B cell (primary cell): Measurements from ENCODE around the gene KCTD7. TPM values are rescaled to one million over a fixed set of nuclear protein-coding genes. Genes with fewer than 3 reads are reported as not detected.

Experiments
- ATAC-seq: fragments of 200-7000 bp; cut with Tn5 transposase; one replicate; pipeline ENCODE4 v1.10.0; 2021; ENCODE audit warnings: low read depth, mild to moderate bottlenecking, moderate number of reproducible peaks, moderate library complexity
- CTCF ChIA-PET: fragments of 350-600 bp; sonication (Branson Sonifier 250); formaldehyde crosslinking; loops from one replicate; lab custom pipeline; 2021; ENCODE audit warnings: antibody characterized with exemption, inconsistent platforms; lab: Charles Lee
- POLR2A ChIA-PET: fragments of 350-600 bp; sonication (Branson Sonifier 250); formaldehyde crosslinking; loops from one replicate; lab custom pipeline; 2021; ENCODE audit warnings: antibody characterized with exemption; lab: Charles Lee
- DNase-seq: peaks from one replicate; pipeline ENCODE4 v3.0.0; 2013
- H2AFZ ChIP-seq: 2 replicates; pipeline ENCODE4 v1.6.1; 2012; ENCODE audit warnings: mild to moderate bottlenecking, low read depth, low read length; ENCODE audit not compliant: insufficient read depth, poor library complexity, severe bottlenecking
- H3K27ac ChIP-seq, 2 donors: 1 replicate in 1 of 2; 2 replicates in 1 of 2; pipeline ENCODE4 v1.5.1; 2012 to 2013; ENCODE audit warnings: low read length in 2 of 2, mild to moderate bottlenecking in 2 of 2, moderate library complexity in 1 of 2
- H3K27me3 ChIP-seq, 4 experiments: fragments of 200-600 bp in 1 of 4; sonication (generic) in 1 of 4; replicated peaks in 1 of 4; 1 replicate in 2 of 4; 2 replicates in 2 of 4; pipeline versions ENCODE4 v1.6.1 to v1.7.0; 2013 to 2016; ENCODE audit warnings: low read length in 3 of 4, mild to moderate bottlenecking in 2 of 4, mixed read lengths in 1 of 4, moderate library complexity in 1 of 4; ENCODE audit not compliant: insufficient read depth in 4 of 4, control insufficient read depth in 3 of 4; ENCODE audit errors: control extremely low read depth in 1 of 4
- H3K36me3 ChIP-seq, 2 experiments: replicated peaks in 1 of 2; 1 replicate in 1 of 2; 2 replicates in 1 of 2; pipeline versions ENCODE4 v1.6.1 to v1.7.1; 2013; ENCODE audit warnings: low read length in 1 of 2; ENCODE audit not compliant: insufficient read depth in 2 of 2, control insufficient read depth in 1 of 2; ENCODE audit errors: control extremely low read depth in 1 of 2, extremely low read depth in 1 of 2
- H3K4me1 ChIP-seq, 2 donors: fragments of 200-600 bp in 1 of 2; sonication (generic) in 1 of 2; 1 replicate in 1 of 2; 2 replicates in 1 of 2; pipeline versions ENCODE4 v1.5.1 to v1.6.1; 2013 to 2017; ENCODE audit warnings: low read length in 2 of 2; ENCODE audit not compliant: control insufficient read depth in 2 of 2, insufficient read depth in 2 of 2
- H3K4me2 ChIP-seq: replicated peaks from 2 replicates; pipeline ENCODE3; 2012; ENCODE audit warnings: mild to moderate bottlenecking, low read depth, low read length; ENCODE audit not compliant: poor library complexity, severe bottlenecking
- H3K4me3 ChIP-seq, 5 experiments: fragments of 200-600 bp in 1 of 5; sonication (generic) in 1 of 5; 1 replicate in 3 of 5; 2 replicates in 2 of 5; pipeline versions ENCODE4 v1.5.1 to v1.7.0; 2011 to 2016; ENCODE audit warnings: low read length in 4 of 5, mild to moderate bottlenecking in 4 of 5, low read depth in 2 of 5, control low read depth in 1 of 5, moderate library complexity in 1 of 5; ENCODE audit not compliant: insufficient read depth in 1 of 5; ENCODE audit errors: control extremely low read depth in 1 of 5, extremely low read depth in 1 of 5
- H3K79me2 ChIP-seq: fragments of 200-600 bp; sonication (generic); one replicate; pipeline ENCODE4 v1.6.0; 2016; ENCODE audit warnings: low read length; ENCODE audit not compliant: control insufficient read depth, insufficient read depth
- H3K9ac ChIP-seq: fragments of 200-600 bp; sonication (generic); 2 replicates; pipeline ENCODE4 v1.6.1; 2017; ENCODE audit warnings: mild to moderate bottlenecking, low read length, moderate library complexity
- H3K9me3 ChIP-seq, 3 donors: one replicate each; pipeline versions ENCODE4 v1.6.1 to v1.7.1; 2013; ENCODE audit warnings: low read length in 2 of 3; ENCODE audit not compliant: control insufficient read depth in 2 of 3, insufficient read depth in 1 of 3; ENCODE audit errors: control extremely low read depth in 1 of 3
- H4K20me1 ChIP-seq: 2 replicates; pipeline ENCODE4 v1.6.0; 2012; ENCODE audit warnings: mild to moderate bottlenecking, low read length; ENCODE audit not compliant: insufficient read depth, control insufficient read depth, poor library complexity, severe bottlenecking
- H3K27ac Mint-ChIP-seq: one replicate; pipeline ENCODE4 v1.8.0; 2021; ENCODE audit warnings: mixed read lengths
- H3K27me3 Mint-ChIP-seq: one replicate; pipeline ENCODE4 v1.8.0; 2021; ENCODE audit warnings: mixed read lengths
- H3K4me1 Mint-ChIP-seq: one replicate; pipeline ENCODE4 v1.8.0; 2021; ENCODE audit warnings: mixed read lengths
- H3K4me3 Mint-ChIP-seq: one replicate; pipeline ENCODE4 v1.8.0; 2021; ENCODE audit warnings: mixed read lengths
- H3K9me3 Mint-ChIP-seq: one replicate; pipeline ENCODE4 v1.8.0; 2022; ENCODE audit warnings: mixed read lengths; ENCODE audit not compliant: insufficient read depth
- EZH2 ChIP-seq: IDR thresholded peaks from 2 replicates; pipeline ENCODE4 v1.6.1; 2012; ENCODE audit warnings: borderline replicate concordance, low read depth, mild to moderate bottlenecking, moderate library complexity, low read length; ENCODE audit not compliant: insufficient read depth, poor library complexity, severe bottlenecking
- WGBS: methylation state at CpG from one replicate; pipeline ENCODE4 v1.1.5; 2013; ENCODE audit warnings: missing lambda C conversion rate; ENCODE audit not compliant: insufficient coverage; 5-methylcytosine and 5-hydroxymethylcytosine counted together
- intact Hi-C: fragments of 100-400 bp; cut with micrococcal nuclease; formaldehyde crosslinking; loops from one replicate; pipeline ENCODE4 v1.10.0; 2022
- polyA plus RNA-seq: library from polyadenylated mRNA; depleted of rRNA; stranded (reverse); fragments of >200 nt; gene quantifications from 2 replicates; pipeline ENCODE4 v1.2.3, GENCODE V29; 2012
- total RNA-seq, 2 donors: library from RNA; stranded (reverse); fragments of 120-200 nt in 1 of 2; gene quantifications; 1 replicate in 1 of 2; 2 replicates in 1 of 2; pipeline versions ENCODE4 v1.2.3 to v1.2.4, GENCODE V29; 2013 to 2022
- TF ChIP-seq, protein P1 (sequence below): fragments of 200-600 bp; IDR thresholded peaks from one replicate; pipeline ENCODE4 v1.8.0; 2022; ENCODE audit warnings: antibody characterized with exemption, mild to moderate bottlenecking

Gene KCTD7
- total and polyA plus RNA-seq, 2 donors (not counting 1 experiment from before 2014, with no cell fraction given) = 44.4 to 48.2 TPM

DNA sequence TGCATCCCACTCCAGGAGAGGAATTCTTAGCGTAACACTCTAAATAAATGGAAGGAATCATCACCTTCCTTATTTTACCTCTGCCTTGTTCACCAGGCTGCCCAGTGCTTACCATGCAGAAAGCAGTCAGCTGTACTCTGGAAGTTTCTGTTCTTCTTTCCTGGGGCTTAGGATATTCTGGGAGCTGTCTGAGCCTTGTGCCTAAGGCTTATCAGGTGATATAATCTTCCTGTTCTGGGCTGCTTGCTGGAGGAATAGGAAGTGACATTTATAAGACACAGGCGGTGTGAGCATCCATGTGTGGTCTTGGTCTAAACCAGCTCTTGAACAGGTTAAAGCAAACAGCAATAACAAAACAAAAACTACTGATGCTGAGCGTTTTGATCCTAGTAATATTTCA lies 13.5 kb downstream of the KCTD7 start:
- no peaks in the 10 kb centered on the region for H3K9me3 Mint-ChIP-seq
- ATAC-seq (no peak), DNase-seq (no peak)
- no peaks in the 10 kb centered on the region for H3K27me3 Mint-ChIP-seq
- 100% methylated on average over 1 of the region's 3 CpGs for WGBS
- Histone ChIP-seq H3K4me1 (peaks cover 0 to 14% of the 10 kb centered on the region in 2 donors), H3K4me2 (no peak overlapping the region), H3K9ac (no peak overlapping the region), H2AFZ (no peak overlapping the region), H3K9me3 (no peaks in the 10 kb centered on the region), H3K27ac (no peak overlapping the region), H4K20me1 (peaks cover 7% of the 10 kb centered on the region), H3K79me2 (peaks cover 12% of the 10 kb centered on the region), H3K27me3 (no peaks in the 10 kb centered on the region), H3K36me3 (peaks cover 6 to 69% of the 10 kb centered on the region in 2 experiments), H3K4me3 (no peak overlapping the region)
- ChIA-PET POLR2A (no interaction called here), CTCF (no interaction called here)
- TF ChIP-seq, protein P1, sequence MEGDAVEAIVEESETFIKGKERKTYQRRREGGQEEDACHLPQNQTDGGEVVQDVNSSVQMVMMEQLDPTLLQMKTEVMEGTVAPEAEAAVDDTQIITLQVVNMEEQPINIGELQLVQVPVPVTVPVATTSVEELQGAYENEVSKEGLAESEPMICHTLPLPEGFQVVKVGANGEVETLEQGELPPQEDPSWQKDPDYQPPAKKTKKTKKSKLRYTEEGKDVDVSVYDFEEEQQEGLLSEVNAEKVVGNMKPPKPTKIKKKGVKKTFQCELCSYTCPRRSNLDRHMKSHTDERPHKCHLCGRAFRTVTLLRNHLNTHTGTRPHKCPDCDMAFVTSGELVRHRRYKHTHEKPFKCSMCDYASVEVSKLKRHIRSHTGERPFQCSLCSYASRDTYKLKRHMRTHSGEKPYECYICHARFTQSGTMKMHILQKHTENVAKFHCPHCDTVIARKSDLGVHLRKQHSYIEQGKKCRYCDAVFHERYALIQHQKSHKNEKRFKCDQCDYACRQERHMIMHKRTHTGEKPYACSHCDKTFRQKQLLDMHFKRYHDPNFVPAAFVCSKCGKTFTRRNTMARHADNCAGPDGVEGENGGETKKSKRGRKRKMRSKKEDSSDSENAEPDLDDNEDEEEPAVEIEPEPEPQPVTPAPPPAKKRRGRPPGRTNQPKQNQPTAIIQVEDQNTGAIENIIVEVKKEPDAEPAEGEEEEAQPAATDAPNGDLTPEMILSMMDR = no peak
- no peak for TF ChIP-seq EZH2
- H3K4me3 Mint-ChIP-seq = no peak overlapping the region
- peaks cover 21% of the 10 kb centered on the region for H3K4me1 Mint-ChIP-seq
- intact Hi-C loops = no loop called here
- peak overlapping the region; percentile 24 for H3K27ac Mint-ChIP-seq

DNA sequence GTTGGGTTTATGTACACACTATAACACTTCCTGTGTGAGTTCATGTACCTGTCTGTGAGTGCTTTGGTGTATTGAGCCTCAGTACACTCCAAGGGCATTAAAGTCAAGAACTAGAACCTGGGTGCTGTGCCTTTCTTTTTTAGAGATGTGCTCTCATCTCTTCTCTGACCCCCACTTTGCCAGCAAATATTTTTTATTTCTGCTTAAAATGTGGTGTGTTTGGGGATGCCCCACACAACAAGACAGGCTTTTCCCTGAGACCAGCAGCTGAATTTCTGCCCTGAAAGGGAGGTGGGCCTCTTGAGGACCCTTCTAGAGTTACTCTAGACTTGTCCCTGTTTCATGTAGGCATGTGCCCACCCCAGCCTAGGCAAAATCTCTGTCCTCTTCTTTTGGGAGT lies 14.3 kb downstream of the KCTD7 start:
- Mint-ChIP-seq H3K27me3 (no peaks in the 10 kb centered on the region), H3K9me3 (no peaks in the 10 kb centered on the region), H3K27ac (no peak overlapping the region), H3K4me1 (peaks cover 21% of the 10 kb centered on the region), H3K4me3 (no peak overlapping the region)
- DNase-seq (no peak), ATAC-seq (no peak)
- POLR2A ChIA-PET = no interaction called here
- intact Hi-C loops = no loop called here
- no peak for TF ChIP-seq EZH2
- TF ChIP-seq, protein P1 = no peak
- no peak overlapping the region for H3K9ac ChIP-seq
- peaks cover 12% of the 10 kb centered on the region for H3K79me2 ChIP-seq
- H3K36me3 ChIP-seq = peaks cover 6 to 65% of the 10 kb centered on the region in 2 experiments
- H3K9me3 ChIP-seq = no peaks in the 10 kb centered on the region
- peak overlapping the region in 1 of 2 donors; percentile 10 for H3K27ac ChIP-seq
- H3K4me2 ChIP-seq = no peak overlapping the region
- H3K4me3 ChIP-seq = no peak overlapping the region
- H3K27me3 ChIP-seq = no peaks in the 10 kb centered on the region
- peaks cover 7% of the 10 kb centered on the region for H4K20me1 ChIP-seq
- peaks cover 0 to 14% of the 10 kb centered on the region in 2 donors for H3K4me1 ChIP-seq
- no peak overlapping the region for H2AFZ ChIP-seq
- CTCF ChIA-PET = interaction anchor here (0.9 to 1.1 kb wide), 2 partner anchors 12 to 85 kb away, joined by 3 to 8 read pairs; no protein-coding TSS in a partner anchor
